Measurements from ENCODE around the gene CBLB.

GRCh38 chr3:105755121-105755886 lies 113.5 kb downstream of the CBLB start:
- TF ChIP-seq ZNF280D (tag by site-specific recombination; IDR thresholded peaks at IDR 0.05) (no peak), ZNF561 (tag by site-specific recombination; IDR thresholded peaks at IDR 0.05; ENCODE audit: borderline replicate concordance) (no peak), REST (tag by site-specific recombination; IDR thresholded peaks at IDR 0.05) (no peak), CTCF (tag by site-specific recombination; IDR thresholded peaks at IDR 0.05) (no peak), ZSCAN5A (tag by site-specific recombination; IDR thresholded peaks at IDR 0.05) (no peak), BCL11A (tag by site-specific recombination; IDR thresholded peaks at IDR 0.05; ENCODE audit: low read depth) (no peak), ZNF585B (tag by site-specific recombination; IDR thresholded peaks at IDR 0.05) (no peak), ZNF335 (tag by site-specific recombination; conservative IDR thresholded peaks at IDR 0.05) (no peak), ZNF580 (tag by site-specific recombination; IDR thresholded peaks at IDR 0.05) (no peak)

Data from HEK293 (cell line).